HEK293T (cell line): ENCODE measurements around the gene IDH2.

Experiments used
- CTCF ChIA-PET: fragments of 350-600 bp; formaldehyde crosslinking; extraction: SDS; loops from one replicate; lab custom pipeline; 2021; ENCODE audit warnings: antibody characterized with exemption, inconsistent platforms; lab: Yijun Ruan, JAX
- POLR2A ChIA-PET: fragments of 350-600 bp; formaldehyde crosslinking; extraction: SDS; loops from one replicate; lab custom pipeline; 2020; ENCODE audit warnings: antibody characterized with exemption, inconsistent platforms; lab: Yijun Ruan, JAX
- DNase-seq: peaks from one replicate; pipeline ENCODE4 v3.0.0; 2012; ENCODE audit warnings: mixed read lengths; ENCODE audit errors: extremely low spot score
- ARNT ChIP-seq: fragments of 450-650 bp; IDR thresholded peaks from 2 replicates; pipeline ENCODE4 v1.6.1; 2017; ENCODE audit warnings: mild to moderate bottlenecking
- BHLHE40 ChIP-seq: fragments of 450-650 bp; IDR thresholded peaks from 2 replicates; pipeline ENCODE4 v1.6.1; 2016; ENCODE audit warnings: mild to moderate bottlenecking, moderate library complexity, borderline replicate concordance
- CTBP1 ChIP-seq: fragments of 450-650 bp; IDR thresholded peaks from 2 replicates; pipeline ENCODE4 v1.6.1; 2016; ENCODE audit warnings: borderline replicate concordance
- ELF4 ChIP-seq: fragments of 450-650 bp; IDR thresholded peaks from 2 replicates; pipeline ENCODE4 v1.6.1; 2017; ENCODE audit warnings: antibody characterized with exemption
- FOXA1 ChIP-seq: fragments of 450-650 bp; IDR thresholded peaks from 2 replicates; pipeline ENCODE4 v1.6.1; 2016; ENCODE audit warnings: mild to moderate bottlenecking
- FOXK2 ChIP-seq: fragments of 450-650 bp; IDR thresholded peaks from 2 replicates; pipeline ENCODE4 v1.6.1; 2016; ENCODE audit warnings: mild to moderate bottlenecking
- FOXM1 ChIP-seq: fragments of 450-650 bp; IDR thresholded peaks from 2 replicates; pipeline ENCODE4 v1.6.1; 2017; ENCODE audit warnings: mild to moderate bottlenecking, borderline replicate concordance
- HDGF ChIP-seq: fragments of 450-650 bp; IDR thresholded peaks from 2 replicates; pipeline ENCODE4 v1.6.1; 2017; ENCODE audit warnings: antibody characterized with exemption, borderline replicate concordance
- L3MBTL2 ChIP-seq: fragments of 450-650 bp; conservative IDR thresholded peaks from 2 replicates; pipeline ENCODE4 v1.6.1; 2016; ENCODE audit warnings: mild to moderate bottlenecking
- LEF1 ChIP-seq: fragments of 450-650 bp; IDR thresholded peaks from 2 replicates; pipeline ENCODE4 v1.6.1; 2017; ENCODE audit warnings: mild to moderate bottlenecking, borderline replicate concordance
- NFRKB ChIP-seq: fragments of 450-650 bp; IDR thresholded peaks from 2 replicates; pipeline ENCODE4 v1.6.1; 2016; ENCODE audit warnings: mild to moderate bottlenecking, moderate library complexity
- SP1 ChIP-seq: fragments of 450-650 bp; IDR thresholded peaks from 2 replicates; pipeline ENCODE4 v1.6.1; 2017
- SUZ12 ChIP-seq: fragments of 450-650 bp; IDR thresholded peaks from 2 replicates; pipeline ENCODE4 v1.6.1; 2016; ENCODE audit warnings: mild to moderate bottlenecking
- TARDBP ChIP-seq: fragments of 450-650 bp; IDR thresholded peaks from 2 replicates; pipeline ENCODE4 v1.6.1; 2016
- ZNF384 ChIP-seq: fragments of 450-650 bp; IDR thresholded peaks from 2 replicates; pipeline ENCODE4 v1.6.1; 2016
- TF ChIP-seq, protein P1 (sequence below): fragments of 450-650 bp; IDR thresholded peaks from 2 replicates; pipeline ENCODE4 v1.6.1; 2016

IDH2 gene

DNA sequence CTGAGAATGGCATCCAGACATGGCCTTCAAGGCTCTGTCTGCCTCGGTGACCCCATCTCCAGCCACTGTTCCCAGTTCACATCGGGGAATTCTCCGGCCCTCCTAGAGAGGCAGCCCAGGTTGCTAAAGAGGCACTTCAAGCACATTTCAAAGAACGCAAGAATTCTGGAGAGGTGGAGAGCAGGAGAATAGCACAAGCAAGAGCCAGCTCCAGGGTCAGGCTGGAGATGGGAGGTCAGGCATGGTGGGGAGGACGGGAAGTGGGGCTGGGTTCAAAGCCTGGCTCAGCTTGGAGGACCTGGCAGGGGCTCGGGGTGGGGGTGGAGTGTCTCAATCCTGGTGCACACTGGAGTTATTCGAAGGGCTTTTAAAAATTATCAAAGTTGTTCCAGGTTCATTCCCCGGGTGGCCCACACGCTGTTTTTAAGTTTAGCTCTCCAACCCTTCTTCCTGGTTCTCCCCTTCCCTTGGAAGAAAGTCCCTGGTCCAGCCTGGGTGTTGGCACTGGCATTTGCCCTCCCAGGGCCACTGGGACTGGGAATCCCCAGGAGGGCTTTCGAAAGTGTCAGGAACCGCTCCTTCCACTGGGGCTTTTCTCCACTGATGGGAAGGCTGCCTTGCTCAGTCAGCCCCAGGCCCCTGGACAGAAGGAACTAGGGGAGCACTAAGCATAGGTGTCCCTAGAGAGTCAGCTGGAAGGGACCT, 65.3 kb downstream of the IDH2 start:
- POLR2A ChIA-PET: no interaction called here
- CTCF ChIA-PET: no interaction called here
- no peak for DNase-seq

DNA sequence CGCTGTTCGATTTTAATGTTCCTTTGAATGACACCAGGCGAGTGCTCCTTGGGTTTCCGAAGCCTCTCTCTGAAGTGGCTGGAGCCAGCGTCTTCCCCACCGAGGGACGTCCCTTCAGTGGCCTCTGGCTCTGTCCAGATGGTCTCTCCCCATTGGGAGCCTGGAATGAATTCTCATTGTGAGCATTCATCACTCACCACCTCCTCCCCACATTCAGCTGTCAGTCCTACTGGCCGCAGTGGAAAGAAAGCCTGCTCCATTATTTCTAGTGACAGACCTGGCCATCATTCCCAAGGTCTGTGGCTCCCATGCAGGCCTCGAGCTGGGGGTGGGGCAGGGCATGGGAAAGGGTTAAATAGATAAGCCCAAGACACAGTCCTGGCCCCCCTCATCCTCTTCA, 65.9 kb downstream of the IDH2 start:
- POLR2A ChIA-PET: no interaction called here
- DNase-seq: no peak
- CTCF ChIA-PET: no interaction called here
- no peak for TF ChIP-seq L3MBTL2
- no peak for TF ChIP-seq BHLHE40
- TF ChIP-seq ELF4: no peak
- TF ChIP-seq ZNF384: no peak
- TF ChIP-seq SP1: no peak
- TF ChIP-seq, protein P1, sequence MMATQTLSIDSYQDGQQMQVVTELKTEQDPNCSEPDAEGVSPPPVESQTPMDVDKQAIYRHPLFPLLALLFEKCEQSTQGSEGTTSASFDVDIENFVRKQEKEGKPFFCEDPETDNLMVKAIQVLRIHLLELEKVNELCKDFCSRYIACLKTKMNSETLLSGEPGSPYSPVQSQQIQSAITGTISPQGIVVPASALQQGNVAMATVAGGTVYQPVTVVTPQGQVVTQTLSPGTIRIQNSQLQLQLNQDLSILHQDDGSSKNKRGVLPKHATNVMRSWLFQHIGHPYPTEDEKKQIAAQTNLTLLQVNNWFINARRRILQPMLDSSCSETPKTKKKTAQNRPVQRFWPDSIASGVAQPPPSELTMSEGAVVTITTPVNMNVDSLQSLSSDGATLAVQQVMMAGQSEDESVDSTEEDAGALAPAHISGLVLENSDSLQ: no peak
- no peak for TF ChIP-seq FOXA1
- no peak for TF ChIP-seq CTBP1
- no peak for TF ChIP-seq NFRKB
- no peak for TF ChIP-seq LEF1
- TF ChIP-seq HDGF: no peak
- no peak for TF ChIP-seq SUZ12
- no peak for TF ChIP-seq FOXM1
- no peak for TF ChIP-seq FOXK2
- no peak for TF ChIP-seq ARNT
- TF ChIP-seq TARDBP: no peak

More for the DNA sequence above, 65.3 kb downstream of the IDH2 start:
- TF ChIP-seq SUZ12 (no peak), NFRKB (no peak), ARNT (no peak), ZNF384 (no peak), TARDBP (no peak), CTBP1 (no peak), FOXA1 (no peak), FOXK2 (no peak), FOXM1 (no peak), SP1 (no peak), BHLHE40 (no peak), LEF1 (no peak), ELF4 (no peak), HDGF (no peak), L3MBTL2 (no peak)
- TF ChIP-seq, protein P1: no peak

DNA sequence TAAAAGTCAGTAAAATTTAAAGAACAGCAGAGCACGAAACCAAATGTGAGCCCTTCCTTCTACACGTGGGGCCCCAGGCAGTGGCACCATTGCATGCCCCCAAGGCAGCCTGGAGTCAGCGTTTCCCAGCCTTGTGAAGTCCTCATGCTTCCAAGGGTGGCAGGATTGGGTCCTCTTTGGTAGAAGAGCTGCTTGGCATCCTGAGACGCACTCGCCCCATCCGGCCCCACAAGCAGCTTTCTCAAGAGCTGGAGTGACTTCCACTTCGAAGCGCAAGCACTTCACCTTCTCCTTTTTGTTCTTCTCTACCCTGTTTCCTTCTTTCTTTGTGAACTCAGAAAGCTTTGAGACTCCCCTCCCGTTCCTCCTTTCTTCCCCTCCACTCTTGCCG, 66.4 kb downstream of the IDH2 start:
- DNase-seq: no peak
- POLR2A ChIA-PET: interaction anchor here (0.6 kb wide), 1 partner anchor 142 kb away, joined by 3 read pairs; the partner anchor contains the start of gene AP3S2
- CTCF ChIA-PET: no interaction called here
- TF ChIP-seq SP1: no peak
- no peak for TF ChIP-seq BHLHE40
- no peak for TF ChIP-seq CTBP1
- TF ChIP-seq HDGF: no peak
- TF ChIP-seq TARDBP: no peak
- TF ChIP-seq FOXK2: no peak
- TF ChIP-seq FOXA1: no peak
- TF ChIP-seq LEF1: no peak
- no peak for TF ChIP-seq SUZ12
- TF ChIP-seq ELF4: no peak
- TF ChIP-seq L3MBTL2: no peak
- TF ChIP-seq, protein P1: no peak
- TF ChIP-seq ARNT: no peak
- no peak for TF ChIP-seq ZNF384
- no peak for TF ChIP-seq FOXM1
- TF ChIP-seq NFRKB: no peak

DNA sequence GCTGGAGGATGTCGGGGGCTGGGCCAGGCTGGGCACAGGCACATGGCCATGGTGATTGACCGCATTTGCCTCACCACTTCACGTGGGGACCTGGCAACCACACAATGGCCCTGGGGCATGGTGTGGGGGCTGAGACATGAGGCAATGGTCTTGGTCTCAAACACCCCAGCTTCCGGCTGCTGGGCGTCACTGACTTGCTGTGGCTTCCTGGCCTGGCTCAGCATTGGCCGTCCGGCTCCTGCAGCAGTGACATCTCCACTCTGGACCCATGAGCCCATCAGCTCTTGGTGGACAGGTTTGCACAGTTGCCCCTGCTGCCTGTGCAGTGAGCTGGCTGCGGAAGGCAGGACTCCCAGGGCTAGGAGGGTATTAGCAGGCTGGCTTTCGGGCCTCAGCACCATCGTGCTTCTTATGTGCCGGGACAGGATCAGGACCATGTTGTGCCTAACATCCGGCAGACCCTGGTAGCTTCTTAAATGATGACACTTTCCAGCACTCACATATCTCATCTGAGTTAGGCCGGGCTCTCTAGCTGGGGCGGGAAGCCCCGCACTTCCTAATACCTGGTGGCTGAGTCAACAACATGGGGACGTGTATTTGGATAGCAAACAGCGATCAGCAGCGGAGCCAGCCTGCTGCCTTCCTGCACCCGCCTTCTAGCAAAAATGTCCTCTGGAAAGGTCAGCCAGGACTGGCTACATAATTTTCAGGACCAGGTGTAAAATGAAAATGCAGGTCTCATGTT, 67.0 kb downstream of the IDH2 start:
- POLR2A ChIA-PET: interaction anchor here (0.6 to 1.0 kb wide), 2 partner anchors 12 to 142 kb away, joined by 3 read pairs; partner anchors contain the start of gene AP3S2
- DNase-seq: no peak
- TF ChIP-seq NFRKB (no peak), FOXK2 (no peak), LEF1 (no peak), L3MBTL2 (no peak), SP1 (no peak), HDGF (no peak), TARDBP (no peak), ARNT (no peak), FOXM1 (no peak), ZNF384 (no peak), SUZ12 (no peak), CTBP1 (no peak), FOXA1 (no peak), BHLHE40 (no peak), ELF4 (no peak)
- TF ChIP-seq, protein P1: no peak
- CTCF ChIA-PET: no interaction called here

DNA sequence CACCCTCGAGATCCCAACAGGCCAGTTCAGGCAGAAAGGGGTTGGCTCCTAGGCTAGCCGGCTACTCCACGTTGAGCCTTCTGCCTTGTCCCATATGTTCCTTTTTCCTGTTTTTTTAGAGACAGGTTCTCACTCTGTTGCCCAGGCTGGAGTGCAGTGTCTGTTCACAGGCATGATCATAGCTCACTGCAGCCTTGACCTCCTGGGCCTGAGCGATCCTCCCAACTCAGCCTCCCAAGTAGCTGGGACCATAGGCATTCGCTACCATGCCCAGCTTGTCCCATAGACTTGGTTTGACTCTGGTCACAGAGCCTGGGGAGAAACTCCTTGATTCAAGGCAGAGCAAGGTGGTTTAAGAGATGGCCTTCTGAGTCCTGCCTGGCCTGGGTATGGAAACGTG, 68.8 kb downstream of the IDH2 start:
- no peak for DNase-seq
- CTCF ChIA-PET: interaction anchor here (0.7 to 1.2 kb wide), 3 partner anchors 12 to 158 kb away, joined by 3 to 5 read pairs (median 4); no protein-coding TSS in a partner anchor
- TF ChIP-seq ZNF384: no peak
- no peak for TF ChIP-seq L3MBTL2
- POLR2A ChIA-PET: no interaction called here
